Superior temporal gyrus (tissue), 1 donor: ENCODE data around the gene SOX8.

Experiments
- DNase-seq: peaks from one replicate; pipeline ENCODE4 v3.0.0-alpha.2; 2016; ENCODE audit errors: extremely low spot score

SOX8 gene

DNA sequence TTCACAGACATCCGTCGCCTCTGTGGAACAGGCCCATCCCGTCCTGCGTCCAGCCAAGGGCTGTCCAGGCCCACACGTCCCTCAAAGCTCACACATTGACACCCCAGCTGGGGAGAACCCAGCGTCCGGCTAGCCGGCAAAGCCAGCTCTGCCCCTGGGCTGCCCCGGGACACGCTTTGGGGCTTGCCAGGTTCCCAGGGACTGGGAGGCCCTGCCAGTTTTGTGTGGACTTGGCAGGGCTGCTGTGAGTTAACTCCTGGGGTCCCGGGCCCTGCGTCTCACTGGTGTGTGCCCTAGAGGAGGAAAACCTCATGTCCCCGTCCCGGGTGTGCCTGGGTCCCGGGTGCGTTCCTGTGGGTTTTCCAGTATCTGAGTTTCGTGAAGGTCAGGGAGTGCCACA is 6.3 kb downstream of the SOX8 start:
- DNase-seq: peak; percentile 41

DNA sequence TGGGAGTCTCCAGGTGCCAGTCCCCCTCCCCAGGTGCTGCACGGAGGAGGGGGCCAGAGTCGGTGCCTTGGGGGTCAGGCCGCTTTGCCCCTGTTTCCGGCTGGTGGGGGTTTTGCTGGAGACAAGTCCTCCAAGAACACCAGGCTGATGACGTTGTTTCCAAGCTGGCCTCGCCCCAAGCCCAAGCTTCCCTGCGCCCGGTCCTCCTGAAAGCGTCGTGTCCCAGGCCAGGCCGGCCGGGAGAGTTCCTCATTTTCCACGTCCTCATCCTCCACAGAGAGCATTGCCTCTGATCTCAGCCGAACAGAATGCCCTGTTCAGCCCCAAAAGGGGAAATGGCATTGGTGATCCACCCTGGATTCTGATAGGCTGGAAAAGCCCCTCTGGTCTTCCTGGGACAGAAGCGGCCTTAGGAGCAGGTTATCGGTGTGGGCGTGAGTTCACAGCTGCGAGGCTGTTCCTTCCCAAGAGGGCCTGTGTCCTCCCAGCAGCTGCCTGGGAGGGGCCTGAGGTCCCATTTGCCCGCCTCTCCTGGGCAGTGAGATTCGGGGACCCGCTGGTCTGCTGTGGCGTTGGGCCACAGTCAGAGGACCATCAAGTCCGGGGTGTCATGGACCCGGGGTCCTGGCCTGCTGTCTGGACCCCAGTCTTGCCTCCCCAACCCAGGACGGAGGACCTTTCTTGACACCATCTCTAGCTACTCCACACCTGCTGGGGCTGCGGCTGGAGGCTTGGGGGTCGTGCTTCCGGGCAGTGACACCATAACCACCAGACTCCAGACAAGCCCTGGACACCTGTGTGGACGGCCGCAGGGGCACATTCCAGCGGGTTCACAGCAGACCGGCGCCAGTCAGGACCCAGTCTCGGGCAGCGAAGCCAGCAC is 7.1 kb downstream of the SOX8 start:
- DNase-seq: peak; percentile 26

DNA sequence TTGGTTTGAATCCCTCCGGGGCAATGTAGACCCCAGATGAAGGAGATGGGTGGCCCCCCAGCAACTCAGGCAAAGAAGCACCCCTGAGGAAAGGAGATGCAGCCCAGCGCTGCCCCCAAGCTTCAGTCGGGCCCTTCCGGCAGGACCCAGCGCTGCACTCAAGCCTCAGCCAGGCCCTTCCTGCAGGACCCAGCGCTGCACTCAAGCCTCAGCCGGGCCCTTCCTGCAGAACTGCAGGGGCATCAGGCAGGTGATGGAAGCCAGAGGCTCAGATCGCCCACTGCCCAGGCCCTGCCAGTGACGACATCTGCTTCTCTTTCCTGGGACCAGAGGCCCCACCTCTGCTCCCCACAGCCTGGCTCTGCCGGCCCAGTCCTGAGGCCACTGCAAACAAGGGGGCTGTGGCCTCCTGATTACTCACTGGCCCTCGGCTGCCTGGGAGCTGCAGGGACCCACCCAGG is 7.8 kb downstream of the SOX8 start:
- DNase-seq: no peak

DNA sequence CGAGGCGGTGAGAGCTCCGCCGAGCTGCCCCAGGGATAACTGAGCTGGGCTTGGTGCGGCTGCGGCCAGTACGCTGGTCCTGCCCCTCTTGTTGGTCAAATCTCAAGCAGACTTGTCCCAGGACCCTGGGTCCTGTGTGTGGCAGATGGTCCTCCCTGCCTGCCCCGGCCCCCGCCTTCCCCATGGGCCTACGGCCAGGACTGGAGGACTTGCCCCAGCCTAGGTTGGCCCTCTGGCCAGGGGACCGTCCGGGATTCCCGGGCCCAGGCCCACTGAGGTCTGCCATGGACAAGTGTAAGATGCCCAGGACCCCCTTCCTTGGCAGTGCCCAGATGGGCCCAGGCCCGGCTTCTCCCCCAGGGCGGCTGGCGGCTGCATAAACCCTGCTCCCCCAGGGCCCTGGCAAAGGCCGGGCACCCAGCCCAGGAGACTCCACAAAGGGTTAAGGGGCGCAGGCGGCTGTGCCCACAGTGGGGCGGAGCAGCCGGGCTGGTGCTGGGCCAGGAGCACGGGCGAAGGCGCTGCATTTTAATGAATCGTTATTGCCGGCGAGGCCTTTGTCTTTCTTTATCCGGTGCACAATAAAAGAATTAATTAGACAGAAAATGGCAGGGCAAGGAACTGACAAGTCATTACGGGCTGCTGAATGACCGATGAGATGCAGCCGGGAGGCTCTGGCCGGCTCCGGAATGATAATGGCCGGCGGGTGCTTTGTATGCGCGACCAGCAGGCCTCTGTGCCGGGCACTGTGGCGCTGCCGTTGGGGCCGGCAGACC is 9.1 kb downstream of the SOX8 start:
- peak; percentile 77 for DNase-seq

DNA sequence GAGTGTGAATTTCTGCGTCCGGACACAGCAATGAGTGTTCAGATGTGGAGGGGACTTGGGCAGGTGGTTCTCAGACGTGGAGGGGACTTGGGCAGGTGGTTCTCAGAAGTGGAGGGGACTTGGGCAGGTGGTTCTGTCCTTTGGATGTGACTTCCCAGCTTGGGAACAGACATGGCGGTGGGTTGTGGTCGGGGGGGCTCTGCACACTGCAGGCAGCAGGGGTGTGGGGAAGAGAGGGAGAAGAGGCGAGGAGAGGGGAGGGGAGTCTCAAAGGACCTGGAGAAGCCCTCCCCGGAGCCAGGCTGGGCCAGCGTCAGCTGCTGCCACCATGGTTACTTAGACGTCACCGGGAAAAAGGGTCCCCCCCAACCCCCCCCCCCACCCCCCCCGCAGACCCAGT is 9.8 kb downstream of the SOX8 start:
- no peak for DNase-seq

DNA sequence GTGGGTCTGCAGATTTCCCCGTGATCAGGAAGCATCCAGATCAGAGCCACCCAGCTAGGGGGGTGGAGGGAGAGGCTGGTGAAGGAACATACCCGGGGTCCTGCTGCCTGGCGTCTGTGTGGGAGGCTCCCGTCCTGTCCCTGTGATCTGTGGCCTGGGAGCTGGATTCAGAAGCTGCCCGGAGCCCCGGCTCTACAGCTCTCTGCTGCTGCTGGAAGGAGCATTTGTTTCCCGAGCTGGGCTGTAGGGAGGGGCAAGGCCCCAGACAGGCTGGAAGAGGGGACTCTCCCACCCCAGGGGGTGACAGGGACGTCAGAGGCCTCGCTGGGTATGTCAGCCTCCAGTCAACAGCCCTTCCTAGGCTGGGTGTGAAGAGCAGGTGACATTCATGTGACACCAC is 10.2 kb downstream of the SOX8 start:
- no peak for DNase-seq

DNA sequence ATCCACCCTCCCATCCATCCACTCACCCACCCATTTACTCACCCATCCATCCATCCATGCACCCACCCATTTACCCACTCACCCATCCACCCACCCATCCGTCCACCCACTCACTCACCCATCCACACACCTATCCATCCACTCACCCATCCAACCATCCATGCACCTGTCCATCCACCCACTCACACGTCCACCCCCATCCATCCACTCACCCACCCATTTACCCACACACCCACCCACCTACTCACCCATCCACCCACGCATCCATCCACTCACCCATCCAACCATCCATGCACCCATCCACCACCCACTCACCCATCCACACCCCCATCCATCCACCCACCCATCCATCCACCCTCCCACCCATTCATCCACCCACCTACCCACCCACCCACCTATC is 12.2 kb downstream of the SOX8 start:
- no peak for DNase-seq

DNA sequence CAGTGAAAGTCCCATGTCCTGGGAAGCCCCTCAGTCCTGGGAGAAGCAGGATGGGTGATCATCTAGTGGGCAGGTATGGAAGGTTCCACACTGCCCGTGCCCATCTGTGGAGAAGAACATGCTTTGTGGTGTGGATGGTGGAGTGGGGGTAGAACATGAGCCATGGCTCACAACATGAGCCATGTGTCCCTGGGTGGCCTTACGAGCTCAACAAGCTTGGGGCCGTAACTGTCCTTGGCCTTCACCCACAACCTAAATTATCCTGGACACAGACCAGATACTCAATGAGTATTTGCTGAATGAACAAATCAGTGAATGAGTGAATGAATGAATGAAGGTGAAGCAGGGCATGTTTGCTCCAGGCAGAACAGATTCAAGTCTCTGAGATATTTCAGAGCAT is 13.5 kb downstream of the SOX8 start:
- no peak for DNase-seq

DNA sequence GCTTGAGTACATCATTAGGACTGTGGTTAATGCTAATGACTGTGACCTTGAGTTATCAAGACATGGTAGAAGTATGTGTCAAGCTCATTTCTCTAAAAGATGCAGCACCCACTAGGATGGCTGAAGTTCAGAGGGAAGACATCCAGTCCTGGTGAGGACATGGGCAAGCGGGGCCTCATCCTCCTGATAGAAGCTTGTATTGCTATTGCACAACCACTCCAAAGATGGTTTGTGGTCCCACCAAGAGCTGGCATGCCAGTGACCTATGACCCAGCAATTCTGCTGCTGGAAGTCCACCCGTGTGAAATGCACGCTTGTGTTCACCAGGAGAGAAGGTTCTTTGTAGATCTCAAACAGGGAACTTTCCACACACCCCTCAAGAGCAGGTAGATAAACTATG is 14.2 kb downstream of the SOX8 start:
- no peak for DNase-seq

DNA sequence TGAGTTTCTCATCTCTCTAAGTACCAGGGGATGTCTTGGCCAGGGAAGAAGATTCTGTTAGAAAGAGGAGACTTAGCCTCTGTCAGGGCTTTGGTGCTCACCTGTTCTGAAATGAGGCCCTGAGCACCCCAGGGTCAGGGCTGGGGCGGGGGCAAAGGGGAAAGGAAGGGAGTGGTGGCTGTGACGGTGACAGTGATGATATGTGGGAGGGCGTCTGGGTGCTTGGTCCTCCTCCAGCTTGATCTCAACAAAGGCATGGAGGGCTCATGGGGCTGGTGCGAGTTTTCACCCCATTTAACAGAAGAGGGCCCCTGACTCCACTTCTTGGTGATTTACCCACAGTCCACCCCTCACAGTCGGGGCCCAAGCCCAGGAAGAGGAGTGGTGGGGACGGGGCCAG is 15.1 kb downstream of the SOX8 start:
- DNase-seq: no peak

DNA sequence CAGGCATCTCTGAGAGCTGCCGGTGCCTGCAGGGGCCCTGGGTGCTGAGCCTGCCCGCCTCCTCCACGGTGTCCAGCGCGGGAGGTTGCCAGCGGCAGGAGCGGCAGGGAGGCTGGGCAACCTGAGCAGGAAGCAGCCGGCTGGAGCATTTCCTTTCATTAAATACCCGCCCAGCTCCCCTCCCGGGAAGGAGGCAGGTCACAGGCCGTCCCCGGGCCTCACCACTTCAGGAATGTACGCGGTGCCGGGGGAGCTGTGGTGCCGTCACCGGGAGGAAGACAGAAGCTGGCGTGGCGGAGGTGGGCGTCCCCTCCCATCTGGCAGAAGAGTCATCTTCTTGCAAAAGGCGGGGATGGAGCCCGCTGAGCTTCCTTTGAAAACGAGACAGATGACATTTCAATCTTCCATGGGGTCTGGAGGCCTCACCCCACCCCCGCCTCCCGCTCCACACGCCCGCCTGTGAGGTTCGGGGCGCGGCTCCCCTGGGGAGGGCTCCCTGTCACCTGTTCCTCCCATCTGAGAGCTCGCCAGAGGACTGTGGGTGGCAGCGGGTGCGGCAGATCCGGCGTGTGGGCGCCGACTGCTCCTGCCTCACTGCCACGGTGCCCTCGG is 16.0 kb downstream of the SOX8 start:
- peak; percentile 15 for DNase-seq

DNA sequence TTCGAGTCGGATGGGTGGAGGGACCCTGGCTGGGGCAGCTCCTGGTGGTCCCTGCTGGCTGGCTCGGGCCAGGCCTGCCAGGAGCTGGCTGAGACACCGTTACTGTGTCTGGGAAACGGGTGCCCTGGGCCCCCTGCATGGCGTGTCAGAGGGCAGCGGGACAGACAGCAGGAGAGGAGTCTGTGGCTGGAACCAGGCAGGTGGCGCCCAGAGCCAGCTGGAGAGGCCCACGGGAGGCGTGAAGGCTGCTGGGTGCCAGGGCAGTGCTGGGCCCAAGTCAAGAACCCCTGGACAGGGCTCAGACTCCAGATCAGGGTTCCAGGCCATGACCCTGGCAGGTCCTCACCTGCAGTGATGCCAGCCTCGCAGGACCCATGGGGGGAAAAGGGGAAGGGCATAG is 16.6 kb downstream of the SOX8 start:
- DNase-seq: no peak

DNA sequence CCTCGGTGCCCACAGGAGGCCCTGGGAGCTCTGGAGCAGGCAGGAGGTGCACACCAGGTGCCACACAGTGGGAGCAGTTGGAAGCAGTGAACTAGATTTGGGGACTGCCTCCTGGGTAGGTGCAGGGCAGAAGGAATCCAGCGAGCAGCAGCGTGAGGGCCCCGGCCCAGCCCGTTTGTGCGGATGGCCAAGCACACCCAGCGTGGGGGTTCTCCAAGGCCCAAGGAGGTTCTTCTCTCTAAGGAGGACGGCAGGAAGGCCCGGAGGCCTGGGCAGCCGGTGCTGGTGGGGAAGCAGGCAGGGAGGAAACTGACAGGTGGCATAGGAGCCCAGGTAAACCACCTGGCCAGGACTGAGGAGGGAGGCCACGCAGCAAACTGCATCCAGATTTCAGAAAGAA is 17.0 kb downstream of the SOX8 start:
- DNase-seq: no peak

DNA sequence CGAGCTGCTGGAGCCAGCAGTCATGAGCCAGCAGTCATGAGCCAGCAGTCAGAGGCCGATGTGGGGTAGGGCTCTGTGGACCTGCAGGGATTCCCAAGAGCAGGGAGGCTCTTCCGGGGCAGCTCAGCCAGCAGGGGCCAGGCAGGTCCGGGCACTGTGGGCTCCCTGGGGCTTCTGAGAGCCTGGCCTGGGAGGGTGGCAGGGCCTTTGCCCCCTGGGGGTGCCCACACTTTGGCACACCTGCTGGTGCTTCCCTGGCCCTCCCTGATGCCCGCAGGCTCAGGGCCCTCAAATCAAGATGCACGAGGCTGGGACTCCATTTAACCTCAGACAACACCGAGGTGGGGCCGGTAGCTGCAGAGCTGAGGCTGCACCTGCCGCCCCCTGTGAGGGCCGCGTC is 18.1 kb downstream of the SOX8 start:
- DNase-seq: no peak

DNA sequence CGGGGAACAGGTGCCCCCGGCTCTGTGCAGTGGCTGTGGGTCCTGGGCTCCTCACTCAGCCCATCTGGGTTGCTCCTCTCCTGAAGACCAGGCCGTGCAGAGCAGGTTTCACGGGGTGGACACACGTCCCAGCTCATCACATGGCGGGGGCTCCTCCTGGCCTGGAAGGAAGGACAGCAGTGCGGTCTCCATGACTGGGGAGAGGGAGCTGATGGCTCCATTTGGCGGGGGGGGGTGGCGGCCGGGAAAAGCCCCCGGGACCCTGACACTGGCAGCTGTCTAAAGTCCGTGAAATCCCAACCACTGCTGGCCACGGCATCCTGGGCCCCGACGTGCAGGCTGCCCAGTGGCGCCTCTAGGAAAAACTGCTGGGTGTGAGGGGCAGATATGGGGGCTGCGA is 19.0 kb downstream of the SOX8 start:
- DNase-seq: no peak

DNA sequence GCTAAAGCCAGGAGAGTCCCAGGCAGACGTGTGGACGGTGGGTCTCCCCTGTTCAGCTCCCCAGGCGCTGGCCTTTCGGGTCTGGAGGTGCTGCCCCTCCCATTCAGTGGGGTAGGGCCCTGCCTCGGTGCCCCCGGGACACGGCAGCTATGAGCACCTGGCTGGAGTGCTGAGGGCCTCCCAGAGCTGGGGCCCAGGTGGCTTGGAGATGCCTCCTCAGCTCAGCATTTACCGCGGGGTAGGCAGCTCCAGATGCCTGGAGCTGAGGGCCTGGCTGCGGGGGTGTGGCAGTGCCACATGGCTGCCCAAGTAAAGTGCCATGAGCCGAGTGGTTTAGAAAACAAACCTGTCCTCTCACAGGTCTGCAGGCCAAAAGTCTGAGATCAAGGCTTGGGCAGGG is 19.5 kb downstream of the SOX8 start:
- no peak for DNase-seq

DNA sequence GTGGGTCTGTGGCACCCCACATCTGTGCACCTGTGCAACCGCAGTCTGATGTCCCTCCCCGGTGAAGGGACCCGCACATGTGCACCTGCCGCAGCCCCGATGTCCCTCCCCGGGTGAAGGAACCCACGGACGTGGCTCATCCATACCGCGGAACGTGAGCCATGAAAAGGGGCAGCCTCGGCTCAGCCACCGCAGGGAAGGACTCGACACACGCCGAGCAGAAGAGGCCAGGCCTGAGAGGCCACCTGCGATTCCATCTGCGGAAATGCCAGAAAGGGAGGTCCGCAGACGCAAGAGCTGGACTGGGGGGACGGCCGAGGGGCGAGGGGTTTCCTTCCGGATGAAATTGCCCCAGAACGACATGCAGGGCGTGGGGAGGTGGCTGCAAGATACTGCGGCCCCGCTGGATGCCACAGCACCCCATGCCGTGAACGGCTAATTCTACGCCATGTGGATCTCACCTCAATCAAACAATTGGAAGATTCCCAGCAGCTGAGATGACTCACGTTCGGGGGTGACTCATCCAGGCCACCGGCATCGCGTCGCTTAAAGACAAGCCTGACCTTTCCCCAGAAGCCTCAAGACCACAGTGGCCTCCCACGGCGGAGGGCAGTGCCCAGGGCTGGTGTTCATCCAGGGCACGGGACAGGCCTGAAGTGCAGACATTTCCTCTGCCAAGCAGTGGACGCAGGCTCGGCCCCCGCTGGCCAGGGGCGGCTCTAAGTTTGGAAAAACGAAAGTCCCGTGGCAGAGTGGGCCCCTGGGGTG is 21.0 kb downstream of the SOX8 start:
- DNase-seq: no peak

DNA sequence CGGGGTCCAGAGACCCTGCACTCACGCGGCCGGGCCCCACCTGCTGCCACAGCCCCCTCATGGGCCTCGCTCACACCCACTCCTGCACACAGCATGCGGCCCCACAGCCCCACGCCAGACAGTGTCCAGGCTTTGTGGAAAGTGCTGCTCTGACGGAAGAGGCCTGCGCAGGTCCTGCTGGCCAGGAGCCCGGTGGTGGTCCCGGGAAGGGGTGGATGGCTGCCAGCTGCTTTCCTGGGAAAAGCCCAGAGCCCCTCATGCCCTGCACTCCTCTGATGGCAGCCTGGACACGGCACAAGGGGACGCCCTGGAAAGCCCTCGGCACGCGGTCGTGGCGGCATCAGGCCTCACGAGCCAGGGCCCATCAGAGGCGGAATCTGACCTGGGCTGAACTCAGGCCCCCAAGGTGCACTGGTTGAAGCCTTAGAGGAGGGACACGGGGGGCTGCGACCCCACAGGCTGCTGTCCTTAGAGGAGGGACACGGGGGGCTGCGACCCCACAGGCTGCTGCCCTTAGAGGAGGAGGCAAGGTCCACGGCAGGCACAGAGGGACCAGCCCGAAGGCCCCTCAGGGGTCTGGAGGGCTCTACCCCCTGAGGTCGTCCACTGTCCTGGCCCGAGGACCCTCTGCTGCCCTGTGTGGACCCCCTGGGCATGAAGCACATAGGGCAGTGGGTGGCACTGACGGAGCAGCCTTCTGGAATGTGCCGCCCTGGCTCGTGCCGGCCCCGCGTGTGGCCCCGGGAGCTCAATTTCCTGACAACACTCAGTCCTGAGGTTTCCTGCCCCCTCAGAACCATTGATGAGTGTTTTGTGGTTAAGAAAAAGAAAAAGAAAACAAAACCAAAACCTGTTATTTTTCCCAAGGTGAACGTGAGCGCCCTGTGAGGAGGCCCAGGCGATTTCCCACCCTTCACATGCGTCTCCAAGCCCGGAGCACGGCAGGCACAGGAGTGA is 22.1 kb downstream of the SOX8 start:
- DNase-seq: no peak

DNA sequence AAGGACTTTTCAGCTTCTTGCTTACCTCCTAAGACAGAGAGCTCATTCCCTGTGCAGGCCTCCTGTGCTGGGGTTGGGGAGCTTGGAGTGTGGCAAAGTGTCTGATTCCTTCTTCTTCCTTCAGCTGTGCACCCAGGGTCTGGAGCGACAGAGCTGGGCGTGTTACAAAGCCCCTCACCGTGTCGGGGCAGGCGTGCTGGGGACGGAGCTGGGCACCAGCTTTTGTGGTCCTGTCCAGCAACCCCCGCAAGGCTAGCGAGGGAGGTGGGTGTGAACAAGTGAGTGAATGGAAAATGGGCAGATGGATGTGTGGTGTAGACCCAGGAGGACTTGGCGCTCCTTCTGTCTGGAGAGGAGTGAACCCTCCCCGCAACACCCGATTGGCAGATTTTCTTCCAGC is 23.7 kb downstream of the SOX8 start:
- DNase-seq: no peak

DNA sequence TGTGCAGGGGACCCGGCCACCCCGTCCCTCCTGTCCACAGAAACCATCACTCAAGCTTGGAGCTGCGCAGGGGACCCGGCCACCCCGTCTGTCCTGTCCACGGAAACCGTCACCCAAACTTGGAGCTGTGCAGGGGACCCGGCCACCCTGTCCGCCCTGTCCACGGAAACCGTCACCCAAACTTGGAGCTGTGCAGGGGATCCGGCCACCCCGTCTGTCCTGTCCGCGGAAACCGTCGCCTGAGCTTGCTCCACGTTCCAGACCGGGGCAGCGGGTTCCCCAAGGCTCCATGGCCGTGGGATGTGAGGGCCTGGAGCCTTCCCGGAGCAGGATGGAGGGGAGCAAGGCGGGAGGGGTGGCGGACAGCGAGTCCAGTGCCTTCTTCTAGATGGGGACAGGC is 25.2 kb downstream of the SOX8 start:
- DNase-seq: no peak
